Heart left ventricle (tissue), 16 donors: Measurements from ENCODE around the gene CDH3. TPM values are rescaled to one million over a fixed set of nuclear protein-coding genes. Genes with fewer than 3 reads are reported as not detected.

ENCODE experiments used
- ATAC-seq, 4 donors: fragments of 200-7000 bp; cut with Tn5 transposase; one replicate each; pipeline ENCODE4 v1.9.1; 2020 to 2022; ENCODE audit warnings: moderate library complexity in 4 of 4, mild to moderate bottlenecking in 3 of 4, moderate number of reproducible peaks in 1 of 4
- DNase-seq, 5 donors: peaks; one replicate each; pipeline ENCODE4 v3.0.0-alpha.2; 2020
- H3K27ac ChIP-seq, 12 donors: fragments of 200-600 bp; sonication (generic) in 4 of 12; one replicate each; pipeline versions ENCODE4 v1.5.0 to v1.8.0; 2016 to 2022; ENCODE audit warnings: mild to moderate bottlenecking in 2 of 12
- H3K27me3 ChIP-seq, 9 donors: fragments of 200-600 bp; sonication (generic) in 2 of 9; one replicate each; pipeline versions ENCODE4 v1.5.1 to v1.8.0; 2016 to 2022; ENCODE audit warnings: mild to moderate bottlenecking in 3 of 9
- H3K36me3 ChIP-seq, 9 donors: fragments of 200-600 bp; sonication (generic) in 2 of 9; one replicate each; pipeline versions ENCODE4 v1.5.0 to v1.8.0; 2018 to 2022; ENCODE audit warnings: mild to moderate bottlenecking in 2 of 9
- H3K4me1 ChIP-seq, 12 donors: fragments of 200-600 bp; sonication (generic) in 4 of 12; one replicate each; pipeline versions ENCODE4 v1.5.0 to v1.8.0; 2016 to 2022; ENCODE audit warnings: mild to moderate bottlenecking in 3 of 12
- H3K4me3 ChIP-seq, 12 donors: fragments of 200-600 bp; sonication (generic) in 4 of 12; one replicate each; pipeline versions ENCODE4 v1.5.0 to v1.8.0; 2017 to 2022; ENCODE audit warnings: mild to moderate bottlenecking in 9 of 12, moderate library complexity in 4 of 12
- H3K9me3 ChIP-seq, 12 donors: fragments of 200-600 bp; sonication (generic) in 4 of 12; one replicate each; pipeline versions ENCODE4 v1.5.0 to v1.8.0; 2016 to 2022; ENCODE audit warnings: mild to moderate bottlenecking in 1 of 12
- CTCF ChIP-seq, 12 donors: fragments of 200-600 bp; sonication (generic) in 4 of 12; IDR thresholded peaks; one replicate each; pipeline versions ENCODE4 v1.5.0 to v1.8.0; 2018 to 2022; ENCODE audit warnings: antibody characterized with exemption in 12 of 12, mild to moderate bottlenecking in 5 of 12
- POLR2A ChIP-seq, 2 donors: fragments of 450-650 bp; IDR thresholded peaks; one replicate each; pipeline ENCODE4 v1.6.1; 2017; ENCODE audit warnings: antibody characterized with exemption in 2 of 2, mild to moderate bottlenecking in 2 of 2, moderate library complexity in 2 of 2
- WGBS, 4 donors: extraction: QIAGEN DNeasy Blood & Tissue Kit in 2 of 4; methylation state at CpG; one replicate each; pipeline versions ENCODE4 v1.1.5 to v1.1.7; 2013 to 2018; 5-methylcytosine and 5-hydroxymethylcytosine counted together
- intact Hi-C, 10 donors: fragments of 100-400 bp; cut with DNase I; formaldehyde crosslinking; loops; one replicate each; pipeline versions ENCODE4 v1.11.1 to v1.14.2; 2022
- polyA plus RNA-seq, 2 donors: library from polyadenylated mRNA; stranded (reverse); fragments of 200-250 nt; gene quantifications; one replicate each; pipeline ENCODE4 v1.2.3, GENCODE V29; 2013
- total RNA-seq, 9 donors: library from RNA; depleted of rRNA in 2 of 9; stranded (reverse); fragments of >200 nt in 2 of 9; fragmentation: NEBNext Ultra II Directional in 3 of 9; extraction: Animal tissue kit (Norgen Biotek cat#: 25700) in 3 of 9; gene quantifications; one replicate each; pipeline versions ENCODE4 v1.1.0 to v1.2.4, GENCODE V29; 2016 to 2023
- donor health status: ischemic (EF 13 %, LVEDD 7.1; RV severe dilation, severe dysfunction).
- donor health status: healthy with polysubstance abuse.
- donor health status: DM: no; HTN: yes; CAD: no.
- donor health status: DM: no; HTN: no; CAD: no.
- donor health status: ischemic (EF 25% LVEDD 6.9; RV normal size, moderate dysfunction).
- donor health status: ischemic (EF 25% LVEDD 5.7; RV mildly dilated, moderate dysfunction).
- donor health status: healthy.
- donor health status: DM: yes; HTN: yes; CAD: no.
- donor health status: ischemic (EF 35%, LVEDD 5.7; RV mildly dilated, moderate dysfunction).
- donor health status: nonischemic (EF 11% LVEDD 7.7; RV severe dilation, severe dysfunction).
- donor health status: DM: yes; HTN: yes; CAD: no.
- donor health status: PGD.
- donor health status: ischemic (EF 29% LVEDD 5.4; RV normal size, mild dysfunction).
- donor health status: nonischemic (EF 23%, LVEDD 6.1; RV moderate dilation, normal function).

Gene CDH3
- total and polyA plus RNA-seq, 11 donors: 0.01 to 3.8 TPM; not detected in 9

GRCh38 chr16:68659412-68660358, 14.6 kb downstream of the CDH3 start:
- WGBS, 4 donors: 59 to 66% (median 60%) methylated on average over 8 of the region's 8 CpGs

DNA sequence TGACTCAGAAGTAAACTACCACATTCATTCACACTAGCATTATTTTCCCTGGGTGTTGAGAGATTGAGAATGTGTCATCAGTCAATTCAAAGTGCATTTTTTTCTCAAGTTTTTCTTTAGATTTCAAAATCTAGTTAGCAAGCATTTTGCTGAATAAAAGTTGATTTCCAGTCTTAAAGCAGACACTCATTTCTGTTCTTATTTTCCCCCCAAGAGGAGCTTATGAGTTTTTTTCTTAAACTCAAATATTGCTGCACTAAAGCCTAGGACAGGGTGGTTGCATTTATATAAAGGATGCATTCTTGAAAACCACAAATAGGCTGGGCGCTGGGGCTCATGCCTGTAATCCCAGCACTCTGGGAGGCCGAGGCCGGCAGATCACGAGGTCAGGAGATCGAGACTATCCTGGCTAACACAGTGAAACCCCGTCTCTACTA, 15.3 kb downstream of the CDH3 start:
- WGBS, 4 donors: 71 to 88% (median 75%) methylated on average over 6 of the region's 6 CpGs
- no peak for DNase-seq
- Histone ChIP-seq H3K4me1 (peaks cover 0 to 10% (median 0%) of the 10 kb centered on the region in 12 donors), H3K27ac (no peak overlapping the region), H3K27me3 (peaks cover 0 to 16% (median 0%) of the 10 kb centered on the region in 9 donors), H3K36me3 (no peaks in the 10 kb centered on the region), H3K9me3 (no peaks in the 10 kb centered on the region), H3K4me3 (no peak overlapping the region)
- no peak for ATAC-seq
- intact Hi-C loops: no loop called here
- TF ChIP-seq POLR2A (IDR thresholded peaks at IDR 0.05) (no peak), CTCF (IDR thresholded peaks at IDR 0.05) (no peak)

More at GRCh38 chr16:68659412-68660358, 14.6 kb downstream of the CDH3 start:
- intact Hi-C loops: no loop called here
- H3K4me1 ChIP-seq: peaks cover 0 to 6% (median 0%) of the 10 kb centered on the region in 12 donors
- H3K4me3 ChIP-seq: no peak overlapping the region
- H3K27me3 ChIP-seq: peaks cover 0 to 18% (median 0%) of the 10 kb centered on the region in 9 donors
- no peaks in the 10 kb centered on the region for H3K9me3 ChIP-seq
- no peak overlapping the region for H3K27ac ChIP-seq
- no peak for DNase-seq
- no peak for TF ChIP-seq POLR2A (IDR thresholded peaks at IDR 0.05)
- TF ChIP-seq CTCF (IDR thresholded peaks at IDR 0.05): no peak
- ATAC-seq: no peak
- no peaks in the 10 kb centered on the region for H3K36me3 ChIP-seq

GRCh38 chr16:68662035-68662434, 16.9 kb downstream of the CDH3 start:
- Histone ChIP-seq H3K27ac (no peak overlapping the region), H3K9me3 (no peaks in the 10 kb centered on the region), H3K4me3 (no peak overlapping the region), H3K36me3 (no peaks in the 10 kb centered on the region), H3K27me3 (peaks cover 0 to 12% (median 0%) of the 10 kb centered on the region in 9 donors), H3K4me1 (peaks cover 0 to 10% (median 0%) of the 10 kb centered on the region in 12 donors)
- WGBS, 4 donors: 90 to 95% (median 93%) methylated on average over 1 of the region's 1 CpG
- intact Hi-C loops: no loop called here
- ATAC-seq (no peak), DNase-seq (no peak)
- no peak for TF ChIP-seq CTCF (IDR thresholded peaks at IDR 0.05)

DNA sequence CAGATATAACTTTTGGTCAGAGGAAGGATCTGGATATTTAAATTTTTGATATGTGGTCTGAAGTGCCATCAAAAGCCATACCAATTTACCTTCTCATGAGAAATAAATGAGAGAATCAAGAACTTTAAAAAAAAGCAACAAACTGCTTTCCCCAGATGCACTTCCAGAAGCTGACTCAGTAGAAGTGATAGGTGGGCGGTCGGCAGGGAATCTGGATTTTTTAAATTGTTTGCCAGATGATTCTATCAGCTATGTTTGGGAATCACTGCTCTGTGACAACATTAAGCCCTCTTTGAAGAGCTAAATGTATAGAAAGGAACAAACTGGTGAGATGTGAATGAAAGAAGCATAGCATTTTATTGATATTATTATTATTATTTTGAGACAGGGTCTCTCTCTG, 19.2 kb downstream of the CDH3 start:
- intact Hi-C loops: no loop called here
- no peaks in the 10 kb centered on the region for H3K9me3 ChIP-seq
- WGBS, 4 donors: 47 to 58% (median 54%) methylated on average over 2 of the region's 2 CpGs
- peaks cover 0 to 10% (median 0%) of the 10 kb centered on the region in 12 donors for H3K4me1 ChIP-seq
- no peaks in the 10 kb centered on the region for H3K36me3 ChIP-seq
- TF ChIP-seq POLR2A (IDR thresholded peaks at IDR 0.05): no peak
- TF ChIP-seq CTCF (IDR thresholded peaks at IDR 0.05): no peak
- H3K4me3 ChIP-seq: no peak overlapping the region
- no peak for DNase-seq
- no peak overlapping the region for H3K27ac ChIP-seq
- H3K27me3 ChIP-seq: peaks cover 0 to 5% (median 0%) of the 10 kb centered on the region in 9 donors
- ATAC-seq: no peak
